ENCODE data around the gene RNF207.

Gene RNF207

DNA sequence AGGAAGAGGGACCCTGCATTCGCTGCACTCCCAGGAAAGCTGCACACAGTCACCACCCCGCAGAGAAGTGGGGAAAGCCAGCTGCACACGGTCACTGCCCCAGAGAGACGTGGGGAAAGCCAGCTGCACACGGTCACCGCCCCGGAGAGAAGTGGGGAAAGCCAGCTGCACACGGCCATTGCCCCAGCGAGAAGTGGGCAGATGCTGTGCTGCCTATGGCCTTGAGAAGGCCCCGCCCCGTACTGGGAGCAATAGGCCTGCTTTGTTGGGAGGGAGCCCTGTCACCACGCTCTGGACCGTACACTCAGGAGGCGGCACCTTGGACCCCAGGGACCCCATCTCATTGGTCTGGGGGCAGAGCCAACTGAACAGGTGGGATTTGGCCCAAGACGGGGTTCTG, 59.2 kb downstream of the RNF207 start:
- in situ Hi-C loops (cut with MboI; ENCODE audit: low sequenced_read_pairs), result no loop called here

DNA sequence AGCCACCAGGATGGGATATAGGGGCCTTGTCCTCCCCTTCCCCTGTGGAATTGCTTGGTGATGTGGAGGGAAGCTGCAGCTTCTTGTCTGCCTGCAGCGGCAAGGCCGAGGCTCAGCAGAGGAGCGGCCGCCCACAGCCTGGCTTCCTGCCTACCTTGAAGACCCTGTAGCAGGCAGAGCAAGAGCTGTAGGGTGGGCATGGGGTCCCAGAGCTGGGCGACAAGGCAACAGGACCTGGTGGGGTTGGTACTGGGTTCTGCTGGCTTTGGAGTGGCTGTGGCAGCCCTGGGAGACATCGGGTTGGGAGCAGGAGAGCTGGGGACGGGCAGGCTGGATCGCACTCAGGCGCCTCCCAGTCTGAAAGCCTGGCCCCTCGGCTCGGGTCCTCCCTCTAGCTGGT, 60.7 kb downstream of the RNF207 start:
- in situ Hi-C loops (cut with MboI; ENCODE audit: low sequenced_read_pairs), result no loop called here

GRCh38 chr1:6267686-6268322, 61.9 kb downstream of the RNF207 start:
- in situ Hi-C loops (cut with MboI; ENCODE audit: low sequenced_read_pairs), result no loop called here

- in situ Hi-C loops (cut with MboI; ENCODE audit: low sequenced_read_pairs), result no loop called here
Observed at GRCh38 chr1:6268415-6268814, 62.5 kb downstream of the RNF207 start.

- in situ Hi-C loops (cut with MboI; ENCODE audit: low sequenced_read_pairs), result no loop called here
Observed at GRCh38 chr1:6269296-6269695, 63.4 kb downstream of the RNF207 start.

DNA sequence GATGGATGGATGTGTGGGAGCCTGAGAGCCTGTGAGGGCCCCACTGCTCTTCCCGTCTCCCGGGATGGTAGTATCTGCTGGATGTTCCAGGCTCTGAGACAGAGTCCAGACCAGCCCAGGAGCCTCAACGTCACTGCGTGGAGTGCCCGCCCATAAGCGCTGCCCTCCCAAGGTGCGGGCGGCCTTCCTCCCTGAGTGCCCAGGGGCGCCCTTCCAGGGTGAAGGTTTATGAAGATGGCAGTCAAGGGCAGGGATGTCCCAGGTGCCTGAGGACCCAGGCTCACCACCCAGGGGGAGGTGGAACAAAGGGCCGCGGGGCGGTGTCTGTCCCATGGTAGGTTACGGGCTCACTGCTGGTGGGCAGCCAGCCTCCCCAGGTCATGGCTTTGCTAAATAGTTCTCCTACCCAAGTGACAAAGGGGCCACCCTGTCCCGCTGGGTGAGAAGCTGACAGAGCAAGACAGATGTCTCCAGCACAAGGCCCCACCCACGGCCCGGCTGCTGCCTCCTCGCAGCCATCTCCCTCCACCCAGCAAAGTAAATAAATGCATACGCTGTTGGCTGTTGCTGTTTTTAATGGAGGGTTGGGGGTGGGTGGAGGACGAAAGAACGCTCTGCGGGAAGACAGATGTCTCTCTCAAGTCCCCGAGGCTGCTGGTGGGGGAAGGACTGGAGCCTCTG, 63.9 kb downstream of the RNF207 start:
- in situ Hi-C loops (cut with MboI; ENCODE audit: low sequenced_read_pairs), result no loop called here

DNA sequence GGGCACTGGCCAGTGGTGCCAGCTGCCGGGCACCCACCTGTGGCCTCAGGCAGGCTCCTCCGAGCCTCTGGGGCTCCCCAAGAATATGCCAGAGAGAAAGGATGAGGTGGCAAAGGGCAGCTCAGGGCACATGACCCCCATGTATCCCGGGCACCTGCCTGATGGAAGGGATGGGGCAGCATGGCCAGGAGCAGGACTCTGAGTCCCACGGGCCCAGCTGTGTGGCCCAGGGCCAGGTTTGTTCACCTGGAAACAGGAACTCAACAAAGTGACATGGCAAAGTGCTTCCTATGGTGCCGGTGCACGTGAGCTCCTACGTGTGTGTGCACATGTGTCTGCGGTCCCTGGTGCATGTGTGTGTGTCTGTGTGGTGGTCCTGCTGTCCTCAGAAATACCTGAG, 64.5 kb downstream of the RNF207 start:
- in situ Hi-C loops (cut with MboI; ENCODE audit: low sequenced_read_pairs), result no loop called here

Measured in HL-60/S4 treated with retinoic acid at 250 ng/mL for 4 days and 3 days (cell line).